Measurements from ENCODE around the gene DLL1. TPM values are rescaled to one million over a fixed set of nuclear protein-coding genes. Genes with fewer than 3 reads are reported as not detected.

DLL1 gene
- total and polyA plus RNA-seq, 7 donors = 1.1 to 13.6 (median 4.6) TPM

DNA sequence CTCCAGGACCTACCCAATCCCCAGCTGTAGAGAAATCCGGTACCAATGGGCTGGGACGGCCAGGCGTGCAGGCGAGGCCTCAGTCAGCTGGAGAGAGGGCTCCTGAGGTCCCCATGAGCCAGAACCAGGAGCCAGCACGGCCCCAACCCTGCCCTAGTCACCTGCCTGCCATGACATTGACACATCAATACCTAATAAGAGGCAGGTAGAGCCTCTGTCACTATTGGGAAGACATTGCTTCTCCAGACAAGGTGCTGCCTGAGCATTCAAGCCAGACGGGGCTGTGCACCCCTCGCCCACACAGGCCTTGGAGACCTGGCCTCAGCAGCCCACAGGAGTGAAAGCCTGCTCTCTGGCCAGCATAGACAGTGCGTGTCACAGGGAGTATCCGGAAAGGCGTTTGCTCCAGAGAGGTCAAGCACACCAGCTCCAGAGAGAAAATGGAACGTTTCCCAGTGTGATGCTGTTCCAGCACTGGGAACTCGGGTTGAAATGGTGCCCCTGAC is 3.5 kb downstream of the DLL1 start:
- no peak overlapping the region for H3K4me3 ChIP-seq
- WGBS, 2 donors = 66 to 81% methylated on average over 12 of the region's 12 CpGs
- no peaks in the 10 kb centered on the region for H3K9me3 ChIP-seq
- H3K27ac ChIP-seq = no peak overlapping the region
- peaks cover 32 to 61% (median 51%) of the 10 kb centered on the region in 3 donors for H3K27me3 ChIP-seq
- peaks cover 0 to 34% (median 33%) of the 10 kb centered on the region in 4 donors for H3K4me1 ChIP-seq
- intact Hi-C loops (cut with DNase I) = no loop called here
- TF ChIP-seq EP300 (IDR thresholded peaks at IDR 0.05) = no peak
- TF ChIP-seq POLR2A (IDR thresholded peaks at IDR 0.05) = no peak
- no peak for TF ChIP-seq POLR2AphosphoS5 (IDR thresholded peaks at IDR 0.05)
- TF ChIP-seq, protein P1, sequence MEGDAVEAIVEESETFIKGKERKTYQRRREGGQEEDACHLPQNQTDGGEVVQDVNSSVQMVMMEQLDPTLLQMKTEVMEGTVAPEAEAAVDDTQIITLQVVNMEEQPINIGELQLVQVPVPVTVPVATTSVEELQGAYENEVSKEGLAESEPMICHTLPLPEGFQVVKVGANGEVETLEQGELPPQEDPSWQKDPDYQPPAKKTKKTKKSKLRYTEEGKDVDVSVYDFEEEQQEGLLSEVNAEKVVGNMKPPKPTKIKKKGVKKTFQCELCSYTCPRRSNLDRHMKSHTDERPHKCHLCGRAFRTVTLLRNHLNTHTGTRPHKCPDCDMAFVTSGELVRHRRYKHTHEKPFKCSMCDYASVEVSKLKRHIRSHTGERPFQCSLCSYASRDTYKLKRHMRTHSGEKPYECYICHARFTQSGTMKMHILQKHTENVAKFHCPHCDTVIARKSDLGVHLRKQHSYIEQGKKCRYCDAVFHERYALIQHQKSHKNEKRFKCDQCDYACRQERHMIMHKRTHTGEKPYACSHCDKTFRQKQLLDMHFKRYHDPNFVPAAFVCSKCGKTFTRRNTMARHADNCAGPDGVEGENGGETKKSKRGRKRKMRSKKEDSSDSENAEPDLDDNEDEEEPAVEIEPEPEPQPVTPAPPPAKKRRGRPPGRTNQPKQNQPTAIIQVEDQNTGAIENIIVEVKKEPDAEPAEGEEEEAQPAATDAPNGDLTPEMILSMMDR (IDR thresholded peaks at IDR 0.05) = no peak
- peaks cover 0 to 16% (median 0%) of the 10 kb centered on the region in 4 donors for H3K36me3 ChIP-seq
- peak; percentile 63 for DNase-seq

DNA sequence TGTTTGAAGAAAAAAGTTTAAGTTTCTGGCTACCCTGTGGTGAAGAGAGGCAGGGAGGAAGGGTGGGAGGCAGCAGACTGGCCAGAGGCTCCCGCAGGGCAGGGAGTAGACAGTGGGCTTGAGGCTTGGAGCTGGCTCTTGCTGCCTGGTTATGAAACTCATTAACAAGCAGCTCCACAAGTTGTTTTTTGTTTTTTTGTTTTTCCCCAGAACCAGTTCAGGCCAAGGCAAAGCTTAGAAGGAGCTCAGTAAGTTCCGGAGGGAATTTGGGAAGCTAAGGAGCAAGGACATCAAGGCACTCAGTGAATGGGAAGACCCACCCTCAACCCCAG is 4.0 kb downstream of the DLL1 start:
- Histone ChIP-seq H3K36me3 (peaks cover 0 to 16% (median 0%) of the 10 kb centered on the region in 4 donors), H3K27me3 (peaks cover 29 to 55% (median 46%) of the 10 kb centered on the region in 3 donors), H3K4me1 (peaks cover 0 to 29% (median 28%) of the 10 kb centered on the region in 4 donors), H3K9me3 (no peaks in the 10 kb centered on the region), H3K4me3 (no peak overlapping the region), H3K27ac (no peak overlapping the region)
- DNase-seq = no peak
- intact Hi-C loops (cut with DNase I) = no loop called here
- TF ChIP-seq, protein P1 (IDR thresholded peaks at IDR 0.05) = no peak
- TF ChIP-seq EP300 (IDR thresholded peaks at IDR 0.05) (no peak), POLR2AphosphoS5 (IDR thresholded peaks at IDR 0.05) (no peak), POLR2A (IDR thresholded peaks at IDR 0.05) (no peak)
- 40 to 70% methylated on average over 2 of the region's 2 CpGs for WGBS, 2 donors

DNA sequence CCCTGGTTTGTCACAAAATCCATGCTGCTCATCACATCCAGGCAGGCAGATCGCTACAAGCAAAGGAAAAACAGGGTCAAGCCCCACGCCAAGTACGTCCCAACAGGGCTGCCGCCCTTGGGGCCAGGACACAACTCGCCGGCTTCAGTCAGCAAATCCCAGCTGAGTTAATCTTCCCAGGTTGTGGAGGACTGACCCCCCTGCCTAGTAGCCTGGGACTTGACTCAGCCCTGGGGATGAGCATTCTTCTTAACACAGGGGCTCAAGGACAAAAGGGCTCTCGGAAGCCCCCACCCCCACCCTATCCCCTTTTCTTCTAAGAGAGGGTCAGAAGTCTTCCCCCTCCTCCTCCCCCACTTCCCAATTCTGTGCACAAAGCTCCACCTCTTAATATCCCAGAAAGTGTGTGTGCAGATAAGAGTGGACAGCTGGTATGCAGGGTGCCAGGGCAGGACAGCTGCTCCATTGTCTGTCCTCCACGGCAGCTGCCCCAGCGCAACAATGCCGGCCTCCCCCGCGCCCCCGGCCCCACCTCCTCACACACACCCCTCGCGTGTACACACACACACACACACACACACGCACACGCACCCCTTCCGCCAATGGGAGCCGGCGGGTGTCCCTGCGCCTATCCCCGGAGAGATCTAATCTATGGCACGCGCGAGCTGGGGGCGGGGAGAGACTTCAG is 4.5 kb downstream of the DLL1 start:
- H3K4me3 ChIP-seq = no peak overlapping the region
- H3K9me3 ChIP-seq = no peaks in the 10 kb centered on the region
- TF ChIP-seq, protein P1 (IDR thresholded peaks at IDR 0.05) = no peak
- TF ChIP-seq POLR2AphosphoS5 (IDR thresholded peaks at IDR 0.05) (no peak), EP300 (IDR thresholded peaks at IDR 0.05) (no peak), POLR2A (IDR thresholded peaks at IDR 0.05) (no peak)
- peaks cover 0 to 24% (median 23%) of the 10 kb centered on the region in 4 donors for H3K4me1 ChIP-seq
- peaks cover 0 to 16% (median 0%) of the 10 kb centered on the region in 4 donors for H3K36me3 ChIP-seq
- WGBS, 2 donors = 15 to 49% methylated on average over 26 of the region's 26 CpGs
- DNase-seq = peak; percentile 65
- peaks cover 24 to 50% (median 41%) of the 10 kb centered on the region in 3 donors for H3K27me3 ChIP-seq
- H3K27ac ChIP-seq = no peak overlapping the region
- intact Hi-C loops (cut with DNase I) = no loop called here

DNA sequence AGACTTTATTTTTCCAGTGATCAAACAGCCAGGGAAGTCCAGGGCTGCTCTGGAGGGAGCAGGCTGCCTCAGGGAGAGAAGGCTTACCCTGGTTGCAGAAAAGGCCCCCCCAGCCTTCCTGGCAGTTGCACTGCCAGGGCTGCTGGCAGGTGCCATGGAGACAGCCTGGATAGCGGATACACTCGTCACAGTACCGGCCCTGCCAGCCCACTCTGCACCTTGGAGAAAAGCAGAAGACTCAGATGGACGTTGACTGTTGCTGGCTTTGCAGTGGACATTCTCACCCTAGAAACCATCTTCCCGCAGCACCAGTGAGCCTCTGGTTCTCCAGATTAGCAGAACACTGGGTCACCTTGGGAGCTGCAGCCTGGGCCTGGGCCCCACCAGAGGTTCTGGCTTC is 5.4 kb downstream of the DLL1 start:
- TF ChIP-seq POLR2A (IDR thresholded peaks at IDR 0.05) = no peak
- TF ChIP-seq, protein P1 (IDR thresholded peaks at IDR 0.05) = no peak
- no peak for TF ChIP-seq EP300 (IDR thresholded peaks at IDR 0.05)
- TF ChIP-seq POLR2AphosphoS5 (IDR thresholded peaks at IDR 0.05) = no peak
- H3K27me3 ChIP-seq = peaks cover 18 to 46% (median 37%) of the 10 kb centered on the region in 3 donors
- WGBS, 2 donors = 84 to 93% methylated on average over 5 of the region's 5 CpGs
- no peaks in the 10 kb centered on the region for H3K9me3 ChIP-seq
- H3K27ac ChIP-seq = no peak overlapping the region
- peaks cover 0 to 16% (median 14%) of the 10 kb centered on the region in 4 donors for H3K4me1 ChIP-seq
- intact Hi-C loops (cut with DNase I) = no loop called here
- H3K4me3 ChIP-seq = no peak overlapping the region
- H3K36me3 ChIP-seq = peaks cover 0 to 16% (median 0%) of the 10 kb centered on the region in 4 donors
- peak; percentile 45 for DNase-seq

Data from sigmoid colon (tissue), 7 donors.